Right renal pelvis (tissue), 4 donors: ENCODE measurements around the gene TMEM205. TPM values are rescaled to one million over a fixed set of nuclear protein-coding genes. Genes with fewer than 3 reads are reported as not detected.
"Not testable (repeated sequence)": the region's sequence is repeated elsewhere in the genome, so short reads cannot be mapped to it uniquely, and the experiment has no call there.

Experiments
- DNase-seq, 4 donors: peaks; one replicate each; pipeline ENCODE4 v3.0.0-alpha.2; 2013; ENCODE audit warnings: low read depth in 4 of 4, low spot score in 3 of 4, missing footprints in 1 of 4
- polyA plus RNA-seq, 4 donors: library from polyadenylated mRNA; unstranded; fragments of 120-200 nt; gene quantifications; one replicate each; pipeline ENCODE4 v1.2.1, GENCODE V29; 2013; ENCODE audit not compliant: insufficient read length in 4 of 4

The TMEM205 gene
- polyA plus RNA-seq, 4 donors: 122 to 159 (median 132) TPM

DNA sequence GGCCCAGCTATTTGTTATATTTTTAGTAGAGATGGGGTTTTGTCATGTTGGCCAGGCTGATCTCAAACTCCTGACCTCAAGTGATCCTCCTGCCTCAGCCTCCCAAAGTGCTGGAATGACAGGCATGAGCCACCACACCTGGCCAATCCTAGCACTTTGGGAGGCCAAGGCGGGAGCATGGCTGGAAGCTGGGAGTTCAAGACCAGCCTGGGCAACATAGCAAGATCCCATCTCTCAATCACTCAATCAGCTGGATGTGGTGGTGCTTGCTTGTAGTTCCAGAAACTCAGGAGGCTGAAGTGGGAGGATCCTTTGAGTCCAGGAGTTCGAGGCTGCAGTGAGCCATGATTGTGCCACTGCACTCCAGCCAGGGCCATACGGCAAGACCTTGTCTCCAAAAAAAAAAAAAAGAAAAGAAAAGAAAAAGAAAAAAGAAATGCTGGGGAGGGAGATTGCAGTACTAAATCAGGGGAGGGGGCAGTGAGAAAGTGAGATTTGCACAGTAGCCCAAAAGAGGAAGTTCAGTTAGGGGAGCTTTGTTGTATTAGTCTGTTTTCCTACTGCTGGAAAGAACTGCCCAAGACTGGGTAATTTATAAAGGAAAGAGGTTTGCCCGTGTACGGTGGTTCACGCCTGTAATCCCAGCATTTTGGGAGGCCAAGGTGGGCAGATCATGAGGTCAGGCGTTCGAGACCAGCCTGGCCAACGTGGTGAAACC, 25.6 kb downstream of the TMEM205 start:
- DNase-seq: not testable (repeated sequence)

DNA sequence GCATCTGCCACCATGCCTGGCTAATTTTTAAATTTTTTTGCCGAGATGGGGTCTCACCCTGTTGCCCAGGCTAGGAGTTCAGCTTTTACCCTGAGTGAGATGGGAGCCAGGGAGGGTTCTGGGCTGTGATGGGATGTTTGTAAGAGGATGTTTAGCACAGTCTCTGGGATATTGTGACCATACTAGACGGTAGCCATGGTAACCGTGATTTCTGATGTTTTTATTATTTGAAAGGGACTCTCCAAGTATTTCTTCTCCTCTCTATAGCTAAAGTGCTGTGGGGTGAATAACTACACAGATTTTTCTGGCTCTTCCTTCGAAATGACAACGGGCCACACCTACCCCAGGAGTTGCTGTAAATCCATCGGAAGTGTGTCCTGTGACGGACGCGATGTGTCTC, 39.7 kb downstream of the TMEM205 start:
- no peak for DNase-seq

DNA sequence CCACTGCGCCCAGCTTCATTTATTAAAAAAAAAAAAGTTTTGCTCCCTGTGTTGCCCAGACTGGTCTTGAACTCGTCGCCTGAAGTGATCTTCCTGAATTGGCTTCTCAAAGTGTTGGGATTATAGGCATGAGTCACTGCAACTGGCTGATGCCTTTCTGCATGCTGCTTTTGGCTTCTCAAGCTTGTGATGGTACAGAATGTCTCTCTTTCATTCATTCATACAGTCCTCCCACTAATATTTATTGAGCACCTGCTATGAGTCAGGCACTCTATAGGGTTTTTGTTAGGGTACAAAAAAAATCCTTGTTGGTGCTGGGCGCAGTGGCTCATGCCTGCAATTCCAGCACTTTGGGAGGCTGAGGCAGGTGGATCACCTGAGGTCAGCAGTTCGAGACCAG, 41.1 kb downstream of the TMEM205 start:
- no peak for DNase-seq

DNA sequence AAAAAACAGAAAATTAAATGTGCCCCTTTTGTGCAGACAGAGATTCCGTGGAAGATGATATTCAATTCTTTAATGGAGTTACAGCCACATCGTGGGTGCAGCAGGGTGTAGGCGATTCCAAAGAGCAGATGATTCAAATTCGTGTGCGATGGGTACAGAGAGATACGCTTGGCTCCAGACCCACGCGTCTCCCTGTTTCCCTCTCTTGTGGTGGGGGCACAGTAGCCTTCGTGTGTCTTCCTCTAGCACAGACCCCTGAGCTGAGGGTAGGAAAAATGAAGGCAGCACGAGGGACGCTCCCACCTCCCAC, 45.3 kb downstream of the TMEM205 start:
- DNase-seq: no peak

DNA sequence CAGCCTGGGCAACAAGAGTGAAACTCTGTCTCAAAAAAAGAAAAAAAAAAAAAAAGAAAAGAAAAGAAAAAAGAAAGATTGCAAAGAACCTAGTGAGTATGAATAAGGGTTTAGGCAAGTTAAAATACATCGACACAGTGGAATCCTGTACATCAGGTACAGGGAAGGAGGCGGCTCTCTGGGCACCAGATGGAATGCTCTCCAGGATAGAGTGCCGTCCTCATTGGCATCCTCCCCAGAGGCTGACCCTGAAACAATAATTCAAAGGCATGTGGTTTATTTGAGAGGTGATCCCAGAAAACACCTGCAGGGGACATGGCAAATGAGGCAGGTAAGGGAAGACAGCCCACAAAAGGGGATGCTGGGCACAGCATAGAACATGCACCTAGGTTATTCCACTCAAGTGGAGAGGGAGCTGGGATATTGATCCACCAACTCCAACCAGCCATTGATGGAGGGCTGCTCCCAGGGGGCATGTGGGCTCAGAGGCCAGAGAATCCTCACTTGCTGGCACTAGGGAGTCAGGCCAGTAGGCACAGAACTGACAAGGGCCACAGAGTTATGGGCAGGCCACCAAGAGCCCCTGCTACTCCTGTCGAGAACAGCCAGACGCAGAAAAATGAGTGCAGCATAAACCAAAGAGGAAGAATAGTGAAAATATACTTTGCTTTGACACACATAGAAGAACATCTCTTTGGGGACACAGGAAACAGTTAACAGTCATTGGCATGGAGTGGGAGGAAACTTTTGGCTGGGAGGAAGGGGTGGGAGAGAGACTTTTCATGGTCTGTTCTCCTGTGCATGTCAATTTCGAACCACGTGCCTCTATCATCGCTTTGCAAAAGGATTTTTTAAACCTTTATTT, 45.9 kb downstream of the TMEM205 start:
- DNase-seq: no peak

DNA sequence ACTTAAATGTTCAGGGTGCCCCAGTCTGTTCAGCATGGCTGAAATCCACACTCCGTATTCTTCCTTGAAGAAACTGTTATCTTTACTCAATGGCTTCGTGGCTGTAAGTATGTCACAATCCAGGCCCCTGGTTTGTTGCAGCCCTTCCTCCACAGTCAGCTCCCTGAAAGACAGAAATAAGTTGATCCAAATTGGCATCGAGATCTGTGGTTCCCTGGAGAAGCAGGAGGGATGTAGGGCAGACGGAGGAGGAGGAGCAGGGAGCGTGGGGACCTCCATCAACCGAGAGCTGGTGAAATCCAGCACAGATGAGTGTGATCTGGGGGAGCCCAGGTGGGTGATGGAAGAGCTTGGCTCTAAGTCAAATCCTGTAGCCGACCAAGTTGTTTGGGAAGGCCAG, 49.8 kb downstream of the TMEM205 start:
- DNase-seq: no peak

DNA sequence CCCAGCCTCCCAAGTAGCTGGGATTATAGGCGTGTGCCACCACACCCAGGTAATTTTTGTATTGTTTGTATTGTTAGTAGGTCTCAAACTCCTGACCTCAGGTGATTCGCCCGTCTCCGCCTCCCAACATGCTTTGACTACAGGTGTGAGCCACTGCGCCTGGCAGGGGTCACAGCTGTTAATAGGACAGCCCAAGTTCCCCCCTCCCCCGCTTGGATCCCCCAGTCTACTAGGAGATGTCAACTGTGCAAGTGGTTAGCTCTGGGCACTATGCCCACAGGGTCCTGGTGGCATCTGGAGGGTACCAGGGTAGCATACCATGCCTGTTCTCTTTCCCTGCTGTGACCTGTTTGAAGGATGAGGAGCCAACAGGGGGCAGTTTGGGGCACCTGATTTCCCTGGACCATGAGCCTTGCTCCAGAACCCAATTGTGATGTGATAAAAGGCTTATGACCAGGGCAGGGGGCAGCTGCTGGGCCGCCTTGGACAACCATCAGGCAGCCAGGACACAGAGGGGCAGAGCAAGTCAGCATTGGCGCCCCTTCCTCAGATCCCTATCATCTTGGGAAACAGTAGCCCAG, 50.3 kb downstream of the TMEM205 start, which contains the start of gene TSPAN16:
TSS of gene TSPAN16 (plus strand) at position 496 of the 581 bp plus-strand sequence. CDS start 138 bp downstream, outside the sequence.
- no peak for DNase-seq

DNA sequence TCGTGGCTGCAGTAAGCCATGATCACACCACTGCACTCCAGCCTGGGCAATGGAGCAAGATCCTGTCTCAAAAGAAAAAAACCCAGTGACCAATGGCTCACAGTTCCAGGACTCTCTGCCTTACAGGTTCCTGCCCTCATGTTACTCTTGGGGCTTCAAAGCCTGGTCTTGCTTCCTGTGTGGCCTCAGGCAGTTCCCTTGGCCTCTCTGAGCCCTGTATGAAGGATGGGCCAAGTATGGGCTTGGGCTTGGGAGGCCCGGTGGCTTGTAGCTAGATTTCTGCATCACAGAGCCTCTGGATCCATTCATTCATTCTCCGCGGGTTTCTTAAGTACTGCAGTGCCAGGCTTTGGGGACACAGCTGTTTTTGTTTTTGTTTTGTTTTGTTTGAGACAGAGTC, 50.9 kb downstream of the TMEM205 start:
- no peak for DNase-seq

DNA sequence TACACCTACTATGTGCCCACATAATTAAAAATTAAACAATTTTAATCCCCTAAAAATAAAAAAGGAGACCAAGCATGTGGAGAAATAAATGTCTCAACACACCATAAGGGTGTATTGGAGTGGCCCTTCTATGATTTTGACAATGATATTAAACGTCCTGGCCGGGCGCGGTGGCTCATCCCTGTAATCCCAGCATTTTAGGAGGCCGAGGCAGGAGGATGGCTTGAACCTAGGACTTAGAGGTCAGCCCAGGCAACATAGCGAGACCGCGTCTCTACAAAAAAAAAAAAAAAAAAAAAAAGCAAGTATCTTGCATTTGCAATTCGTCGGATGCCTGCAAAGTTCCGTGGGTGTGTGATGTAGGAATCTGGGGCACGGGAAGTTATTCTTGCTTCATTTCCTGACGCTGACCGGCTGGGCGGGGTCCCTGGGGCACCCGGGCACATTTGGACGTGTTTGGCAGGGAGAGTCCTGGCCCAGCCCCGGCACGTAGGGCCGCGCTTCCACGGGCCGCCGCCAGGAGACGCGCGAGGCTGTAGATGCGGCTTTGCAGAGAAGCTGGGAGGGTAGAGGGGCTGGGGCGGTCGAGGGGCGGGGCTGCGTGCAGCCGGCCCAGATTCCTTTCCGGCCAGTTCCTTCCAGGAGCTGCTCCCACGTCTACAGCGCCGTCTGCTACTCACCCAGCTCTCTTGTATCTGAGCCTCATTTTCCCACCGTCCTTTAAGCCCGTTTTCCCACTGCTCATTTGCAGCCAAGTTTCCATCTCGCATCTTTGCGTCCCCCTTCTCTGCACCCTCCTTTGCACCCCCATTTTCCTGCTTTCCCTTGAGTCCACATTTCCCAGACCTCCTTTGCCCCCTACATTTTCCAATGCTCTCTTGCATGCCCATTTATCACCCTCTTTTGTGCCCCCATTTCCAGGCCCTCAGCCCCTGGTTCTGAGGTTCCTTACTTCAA, 52.4 kb downstream of the TMEM205 start:
- peak; percentile 81 to 89 (median 86) for DNase-seq

Other genes with a start within 250 kb of the TMEM205 start
- gene SPC24, start 190.5 kb downstream of the TMEM205 start, polyA plus RNA-seq: 10 to 100 TPM; 11.9 to 17.1 (median 16.1) TPM
- gene KANK2, start 148.7 kb downstream of the TMEM205 start, polyA plus RNA-seq: 100 to 1,000 TPM; 119 to 127 (median 123) TPM
- gene ANGPTL8, start 106.6 kb downstream of the TMEM205 start, polyA plus RNA-seq: under 1 TPM; 0.29 to 0.64 (median 0.55) TPM
- 10 to 100 TPM; 39.1 to 48.9 (median 45.9) TPM for gene DOCK6, start 83.7 kb downstream of the TMEM205 start, polyA plus RNA-seq
- gene TSPAN16, start 50.1 kb downstream of the TMEM205 start, polyA plus RNA-seq: under 1 TPM in 1 of 4 donors, not detected in 3; 0.16 TPM
- 10 to 100 TPM; 16.5 to 17.7 (median 17.4) TPM for gene RAB3D, start 6.6 kb downstream of the TMEM205 start, polyA plus RNA-seq
- gene CCDC159, start 251 bp upstream of the TMEM205 start, polyA plus RNA-seq: 10 to 100 TPM; 23.1 to 32.6 (median 24.4) TPM
- gene PLPPR2, start 9.2 kb upstream of the TMEM205 start, polyA plus RNA-seq: 10 to 100 TPM; 11.7 to 18.7 (median 13.7) TPM
- gene SWSAP1, start 28.4 kb upstream of the TMEM205 start, polyA plus RNA-seq: 1 to 10 TPM; 2.7 to 4.0 (median 3.0) TPM
- 10 to 100 TPM; 21.7 to 32.3 (median 24.7) TPM for gene EPOR, start 38.0 kb upstream of the TMEM205 start, polyA plus RNA-seq
- 10 to 100 TPM; 68.7 to 94.8 (median 75.5) TPM for gene RGL3, start 73.0 kb upstream of the TMEM205 start, polyA plus RNA-seq
- gene ODAD3, start 88.9 kb upstream of the TMEM205 start, polyA plus RNA-seq: 1 to 10 TPM; 1.3 to 2.2 (median 1.6) TPM
- gene PRKCSH, start 89.4 kb upstream of the TMEM205 start, polyA plus RNA-seq: 100 to 1,000 TPM; 329 to 390 (median 354) TPM
- under 1 TPM; 0.11 to 0.43 (median 0.15) TPM for gene ELAVL3, start 134.8 kb upstream of the TMEM205 start, polyA plus RNA-seq
- gene ZNF653, start 159.6 kb upstream of the TMEM205 start, polyA plus RNA-seq: 10 to 100 TPM in 2 of 4 donors, 1 to 10 TPM in 2; 9.1 to 11.1 (median 10.0) TPM
- 10 to 100 TPM; 37.3 to 50.9 (median 38.2) TPM for gene ECSIT, start 182.9 kb upstream of the TMEM205 start, polyA plus RNA-seq
- gene CNN1, start 192.6 kb upstream of the TMEM205 start, polyA plus RNA-seq: 1 to 10 TPM; 3.1 to 5.2 (median 4.5) TPM
- 10 to 100 TPM; 47.1 to 58.9 (median 50.0) TPM for gene ELOF1, start 213.0 kb upstream of the TMEM205 start, polyA plus RNA-seq
- 10 to 100 TPM; 11.8 to 17.2 (median 14.1) TPM for gene ACP5, start 231.4 kb upstream of the TMEM205 start, polyA plus RNA-seq